Globus pallidus (tissue), 1 donor: ENCODE results near the gene SLC9A3.

Experiments used
- DNase-seq: peaks from one replicate; pipeline ENCODE4 v3.0.0-alpha.2; 2015; ENCODE audit warnings: low spot score

The SLC9A3 gene

GRCh38 chr5:538801-539468 lies 14.7 kb upstream of the SLC9A3 start:
- no peak for DNase-seq

DNA sequence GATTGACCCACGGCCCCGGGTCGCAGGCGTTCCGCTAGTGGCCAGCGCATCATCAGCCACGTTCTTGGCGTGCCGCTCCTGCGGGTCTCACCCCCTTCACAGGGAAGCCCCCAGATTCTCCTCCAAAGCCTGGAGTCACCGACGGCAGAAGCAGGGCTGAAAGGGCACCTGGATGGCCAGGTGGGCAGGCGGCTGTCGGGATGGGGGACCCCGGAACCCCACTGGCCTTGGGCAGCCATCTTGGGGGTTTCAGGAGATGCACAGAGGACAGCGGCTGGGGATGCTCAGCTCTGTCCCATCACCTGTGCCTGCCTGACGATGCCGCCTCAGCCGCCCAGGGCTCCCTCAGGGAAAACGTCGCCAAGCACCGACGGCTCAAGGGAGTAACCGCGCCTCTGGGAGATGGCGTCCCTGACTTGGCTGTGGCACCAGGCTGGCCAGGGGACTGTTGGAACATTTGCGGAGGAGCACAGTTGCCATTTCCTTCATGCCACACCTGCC lies 14.1 kb upstream of the SLC9A3 start:
- no peak for DNase-seq

- no peak for DNase-seq
Measured at GRCh38 chr5:537621-538071, 13.4 kb upstream of the SLC9A3 start.

GRCh38 chr5:537098-537497 lies 12.8 kb upstream of the SLC9A3 start:
- DNase-seq: no peak

GRCh38 chr5:535846-536698 lies 11.8 kb upstream of the SLC9A3 start:
- no peak for DNase-seq

DNA sequence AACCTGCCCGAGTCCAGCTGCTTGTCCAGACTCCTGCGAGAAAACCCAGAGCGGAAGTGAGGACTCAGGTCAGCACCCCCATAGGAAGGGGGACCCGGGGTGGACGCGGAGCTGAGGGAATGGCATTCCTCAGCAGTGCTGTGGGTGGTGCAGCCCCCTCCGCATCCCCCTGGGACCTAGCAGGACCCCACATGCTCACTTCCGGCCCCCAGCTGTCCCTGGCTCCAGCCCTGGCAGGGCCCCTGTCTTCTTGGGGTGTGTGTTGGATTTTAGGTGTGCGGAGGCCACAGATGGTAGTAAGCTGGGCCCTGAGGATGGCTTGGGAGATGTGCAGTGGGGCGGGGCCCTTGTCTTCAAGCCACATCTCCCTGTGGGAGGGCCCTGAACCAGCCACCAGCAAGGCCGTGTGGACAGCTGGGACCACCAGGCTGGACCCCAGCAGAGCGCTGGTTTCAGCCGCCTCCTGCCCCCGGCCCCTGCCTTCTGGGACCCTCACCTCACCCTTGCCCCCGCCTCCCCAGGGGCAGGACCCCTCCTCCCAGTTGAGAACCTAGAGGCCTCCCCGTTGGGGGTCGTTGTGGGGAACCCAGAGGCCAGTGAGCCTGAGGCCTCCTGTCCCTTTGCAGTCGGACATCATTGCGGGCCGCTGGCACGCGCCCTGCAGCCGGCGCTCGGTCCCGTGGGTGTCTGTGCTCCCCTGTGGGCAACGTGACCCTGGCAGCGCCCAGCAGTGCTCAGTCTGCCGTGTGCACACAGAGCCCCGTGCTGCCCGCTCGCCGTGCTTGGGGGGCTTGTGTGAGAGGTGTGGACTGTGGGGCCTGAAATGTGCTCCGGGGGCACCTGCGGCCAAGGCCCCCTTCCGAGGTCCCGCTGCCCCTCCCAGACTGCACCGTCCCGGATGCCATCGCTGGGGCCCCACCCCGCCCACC lies 10.8 kb upstream of the SLC9A3 start:
- no peak for DNase-seq

GRCh38 chr5:533955-534742 lies 9.9 kb upstream of the SLC9A3 start:
- no peak for DNase-seq

GRCh38 chr5:533243-533954 lies 9.2 kb upstream of the SLC9A3 start:
- no peak for DNase-seq

DNA sequence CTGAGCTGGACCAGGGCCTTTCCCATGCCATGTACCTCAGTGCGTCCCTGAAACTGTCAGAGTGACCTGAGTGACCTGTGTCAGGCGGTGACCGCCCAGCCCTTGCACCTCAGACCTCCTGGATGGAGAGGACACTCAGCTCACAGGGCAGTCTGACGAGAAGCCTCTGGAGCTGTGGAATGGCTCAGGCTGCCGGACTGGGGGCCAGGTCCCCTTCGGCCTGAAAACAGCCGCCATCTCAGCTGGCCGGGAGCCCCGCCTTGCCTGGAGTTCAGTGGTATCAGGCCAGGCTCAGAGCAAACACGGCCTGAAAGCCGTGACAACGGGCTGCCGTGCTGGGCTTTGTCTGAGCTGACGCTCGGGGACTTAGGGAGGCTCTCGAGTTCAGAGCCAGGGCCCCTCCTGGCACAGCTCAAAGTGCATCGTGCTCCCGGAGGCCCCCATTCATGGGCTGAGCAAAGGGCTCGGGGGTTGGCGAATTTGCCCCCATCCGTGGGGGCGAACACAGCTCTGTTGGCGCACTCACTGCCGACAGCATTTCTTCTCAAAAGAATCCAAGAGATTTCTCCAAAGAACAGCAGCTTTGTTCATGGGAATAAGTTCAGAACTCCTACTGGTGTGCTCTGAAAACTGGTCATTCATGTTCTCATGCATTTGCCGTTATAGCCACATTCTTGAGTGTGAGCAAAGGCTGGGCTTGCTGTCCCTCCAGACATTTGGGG lies 8.4 kb upstream of the SLC9A3 start:
- DNase-seq: no peak

DNA sequence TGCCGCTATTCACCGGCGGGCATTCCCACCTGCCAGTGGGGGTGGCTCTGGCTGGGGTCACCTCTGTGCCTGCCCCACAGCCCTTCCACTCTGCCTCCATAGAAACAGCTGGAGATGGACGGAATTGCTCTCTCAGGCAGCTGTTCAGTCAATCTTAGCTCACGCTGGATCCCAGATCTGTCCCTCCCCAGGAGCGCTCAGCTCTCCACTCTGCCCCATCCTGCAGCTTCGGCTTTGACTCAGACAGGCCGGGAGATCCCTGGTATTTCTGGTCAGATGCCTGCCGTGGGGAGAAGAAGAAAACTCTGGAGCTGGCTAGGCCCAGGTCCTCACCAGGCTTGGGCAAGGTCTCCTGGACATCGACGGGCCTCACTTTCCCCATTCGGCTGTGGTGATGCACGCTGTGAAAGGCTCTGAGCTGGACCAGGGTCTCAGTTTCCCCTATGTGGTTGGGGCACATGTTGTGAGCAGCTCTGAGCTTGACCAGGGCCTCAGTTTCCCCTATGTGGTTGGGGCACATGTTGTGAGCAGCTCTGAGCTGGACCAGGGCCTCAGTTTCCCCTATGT lies 7.6 kb upstream of the SLC9A3 start:
- DNase-seq: no peak

DNA sequence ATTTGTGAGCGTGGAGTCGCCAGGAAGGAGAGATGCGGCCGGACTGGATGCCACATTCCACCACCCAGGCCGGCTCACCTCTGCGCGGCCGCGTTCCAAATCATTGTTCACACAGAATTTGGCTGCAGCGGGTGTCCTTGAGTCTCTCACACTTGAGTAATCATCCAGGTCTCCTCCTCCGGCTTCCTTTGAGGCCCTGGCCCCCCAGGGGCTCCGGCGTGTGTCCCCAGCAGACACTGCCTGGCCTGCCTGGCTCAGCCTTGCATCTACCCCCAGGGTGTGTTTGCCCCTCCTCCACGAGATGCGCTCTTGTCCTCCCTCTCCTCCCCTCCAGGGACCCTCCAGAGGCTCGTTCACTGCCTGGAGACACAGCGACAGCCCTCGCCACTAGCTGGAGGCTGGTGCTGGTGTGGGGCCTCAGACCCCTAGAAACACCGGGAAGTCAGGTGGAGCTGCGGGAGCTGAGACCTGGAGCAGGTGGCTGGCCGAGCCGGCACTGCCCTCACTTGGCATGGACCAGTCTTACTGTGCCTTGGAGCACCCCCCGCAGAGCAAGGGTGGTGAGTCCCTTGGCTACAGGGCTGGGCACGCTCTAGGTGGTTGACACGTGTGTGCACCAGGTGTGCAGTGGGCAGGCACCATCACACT lies 7.0 kb upstream of the SLC9A3 start:
- no peak for DNase-seq

GRCh38 chr5:530001-530955 lies 6.0 kb upstream of the SLC9A3 start:
- DNase-seq: peak; percentile 44

GRCh38 chr5:528629-529511 lies 4.6 kb upstream of the SLC9A3 start:
- DNase-seq: no peak

DNA sequence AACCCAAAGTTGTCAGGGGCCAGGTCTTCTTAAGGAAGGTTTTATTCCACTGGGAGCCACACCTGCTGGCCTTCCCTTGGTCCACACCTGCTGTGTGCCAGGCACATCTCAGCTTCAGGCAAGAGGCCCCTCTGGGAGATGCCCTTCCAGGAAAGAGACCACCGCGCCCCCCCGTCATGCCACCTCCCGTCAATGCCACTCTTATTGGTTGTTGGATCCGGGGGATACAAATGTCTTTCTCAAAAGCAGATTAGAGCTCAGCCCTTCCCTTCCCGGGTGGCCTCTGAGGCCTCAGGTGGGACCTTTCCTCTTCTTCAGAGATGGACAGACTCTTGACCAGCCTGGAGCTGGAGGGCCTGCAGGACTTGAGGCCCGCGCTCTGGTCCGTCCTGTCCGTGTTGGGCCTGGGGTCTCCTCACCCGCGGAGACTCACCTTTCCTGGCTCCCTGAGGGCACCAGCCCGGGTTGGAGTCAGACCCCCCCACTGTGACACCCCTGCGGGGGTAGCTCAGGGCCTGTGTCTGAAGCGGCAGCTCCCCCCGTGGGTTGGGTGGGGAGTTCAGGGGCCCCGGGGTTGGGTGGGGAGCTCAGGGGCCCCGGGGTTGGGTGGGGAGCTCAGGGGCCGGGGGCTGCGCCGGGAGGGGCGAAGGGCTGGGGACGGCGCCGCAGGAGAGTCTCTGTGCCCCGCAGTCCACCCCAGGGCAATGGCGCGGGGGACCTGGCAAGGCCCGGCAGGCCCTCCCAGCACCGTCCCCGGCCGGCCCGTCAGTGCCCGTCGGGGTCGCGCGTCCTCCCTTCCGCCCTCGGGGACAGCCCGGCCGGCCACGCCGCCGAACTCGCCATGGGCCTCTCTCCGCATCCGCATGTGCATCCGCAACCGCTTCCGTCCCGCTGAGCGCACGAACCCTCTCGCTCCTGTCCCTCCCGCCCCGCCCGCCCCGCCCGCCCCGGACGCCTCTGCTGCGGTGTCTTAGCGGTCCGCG lies 3.7 kb upstream of the SLC9A3 start:
- no peak for DNase-seq

DNA sequence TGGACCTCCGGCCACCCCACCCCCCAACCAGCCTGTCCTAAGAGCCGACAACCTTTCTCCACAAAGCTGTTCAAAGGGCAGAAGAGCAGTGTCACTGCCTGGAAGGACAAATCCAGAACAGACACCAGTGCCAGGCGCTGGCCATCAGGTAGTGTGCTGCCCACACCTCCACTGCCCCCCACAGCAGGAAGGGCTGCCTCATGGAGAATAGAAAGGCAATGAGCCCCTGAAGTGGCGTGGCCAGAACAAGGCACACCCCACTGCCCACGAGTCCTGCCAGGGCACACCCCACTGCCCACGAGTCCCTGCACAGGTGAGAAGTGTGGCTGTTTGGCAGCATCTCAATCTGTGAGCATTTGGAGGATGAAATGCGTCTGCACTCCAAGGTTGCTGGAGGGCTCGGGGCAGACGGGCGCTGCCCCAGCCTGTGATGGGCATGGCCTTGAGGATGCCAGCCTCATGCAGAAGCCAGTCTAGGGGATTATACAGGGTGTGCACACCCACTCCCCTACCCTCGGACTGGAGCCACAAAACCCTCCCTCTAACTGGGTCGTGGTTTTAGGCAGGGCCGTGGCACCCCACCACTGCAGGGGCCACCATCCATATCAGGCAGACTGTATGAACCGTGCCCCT lies 2.3 kb upstream of the SLC9A3 start:
- DNase-seq: no peak
